K562 (cell line): ENCODE data around the gene SH3TC2. TPM values are rescaled to one million over a fixed set of nuclear protein-coding genes. Genes with fewer than 3 reads are reported as not detected.
A peak's percentile ranks its signal among the peaks of the same experiment; 100 is the strongest.

Experiments
- ATAC-seq: fragments of 200-7000 bp; cut with Tn5 transposase; 3 replicates; pipeline ENCODE4 v1.9.1; 2020; ENCODE audit warnings: moderate library complexity
- BruUV-seq: library from RNA; stranded (reverse); fragments of 400-500 nt; replicated peaks from 2 replicates; lab custom pipeline; 2021; lab: Mats Ljungman, UMichigan
- CTCF ChIA-PET: fragments of 300-600 bp; formaldehyde crosslinking; extraction: SDS; loops from one replicate; lab custom pipeline; 2021; ENCODE audit warnings: low intra/inter-chr PET ratio; lab: Yijun Ruan, JAX
- POLR2A ChIA-PET: fragments of 300-600, 350-650 bp; sonication (Branson Sonifier 250); formaldehyde crosslinking; extraction: SDS; loops from one replicate; lab custom pipeline; 2021; ENCODE audit warnings: antibody characterized with exemption, inconsistent platforms; lab: Yijun Ruan, JAX
- DNase-seq, 4 experiments: peaks; one replicate each; pipeline versions ENCODE4 v3.0.0 to v3.0.0-alpha.2; 2011 to 2018; ENCODE audit warnings: low spot score in 3 of 4, mixed read lengths in 3 of 4; ENCODE audit errors: extremely low read depth in 1 of 4
- FAIRE-seq: peaks from 2 replicates; lab custom pipeline; 2011; peaks lifted over from hg19 to GRCh38; lab: Jason Lieb, UNC
- H2AFZ ChIP-seq: 2 replicates; pipeline ENCODE4 v1.6.0; 2011; ENCODE audit warnings: low read depth, low read length, control low read depth, inconsistent platforms
- H3K27ac ChIP-seq: fragments of 200-600 bp; 3 replicates; pipeline ENCODE4 v1.8.0; 2011; ENCODE audit warnings: low read depth, mild to moderate bottlenecking, control low read depth, inconsistent platforms, low read length, moderate library complexity, mixed read lengths; ENCODE audit errors: extremely low read depth
- H3K27me3 ChIP-seq, 2 experiments: fragments of 300-600 bp in 1 of 2; 2 replicates in 1 of 2; 3 replicates in 1 of 2; pipeline versions ENCODE4 v1.6.0 to v1.8.0; 2011; ENCODE audit warnings: inconsistent platforms in 2 of 2, low read length in 2 of 2, mild to moderate bottlenecking in 1 of 2, mixed read lengths in 1 of 2, moderate library complexity in 1 of 2; ENCODE audit not compliant: control insufficient read depth in 2 of 2, insufficient read depth in 2 of 2
- H3K36me3 ChIP-seq: fragments of 300-600 bp; 3 replicates; pipeline ENCODE4 v1.8.0; 2011; ENCODE audit warnings: mild to moderate bottlenecking, low read length, inconsistent platforms; ENCODE audit not compliant: control insufficient read depth, insufficient read depth
- H3K4me1 ChIP-seq, 2 experiments: fragments of 200-600 bp in 1 of 2; replicated peaks in 1 of 2; 2 replicates in 1 of 2; 3 replicates in 1 of 2; pipeline versions ENCODE4 v1.5.1 to v1.8.0; 2011; ENCODE audit warnings: inconsistent platforms in 2 of 2, low read length in 2 of 2, mild to moderate bottlenecking in 1 of 2, mixed read lengths in 1 of 2, moderate library complexity in 1 of 2; ENCODE audit not compliant: control insufficient read depth in 2 of 2, insufficient read depth in 2 of 2
- H3K4me2 ChIP-seq: 2 replicates; pipeline ENCODE4 v1.6.1; 2011; ENCODE audit warnings: low read length, control low read depth, inconsistent platforms, mixed read lengths; ENCODE audit not compliant: insufficient read depth
- H3K4me3 ChIP-seq: fragments of 200-600 bp; sonication (generic), shearing (Covaris generic); 2 replicates; pipeline ENCODE4 v1.5.1; 2016; ENCODE audit warnings: control low read depth, inconsistent platforms
- H3K79me2 ChIP-seq: fragments of 200-600 bp; 3 replicates; pipeline ENCODE4 v1.8.0; 2011; ENCODE audit warnings: low read length, inconsistent platforms; ENCODE audit not compliant: control insufficient read depth, insufficient read depth
- H3K9ac ChIP-seq, 2 experiments: 2 replicates each; pipeline versions ENCODE4 v1.6.0 to v1.6.1; 2011; ENCODE audit warnings: low read depth in 2 of 2, low read length in 2 of 2, control low read depth in 1 of 2, inconsistent platforms in 1 of 2, mild to moderate bottlenecking in 1 of 2, mixed read lengths in 1 of 2; ENCODE audit not compliant: insufficient read depth in 1 of 2
- H3K9me1 ChIP-seq: one replicate; pipeline ENCODE4 v1.6.0; 2011; ENCODE audit warnings: inconsistent platforms, mild to moderate bottlenecking, low read length, moderate library complexity; ENCODE audit not compliant: control insufficient read depth, insufficient read depth
- H3K9me3 ChIP-seq: replicated peaks from 2 replicates; pipeline ENCODE4 v1.5.1; 2011; ENCODE audit warnings: low read depth, low read length, inconsistent platforms; ENCODE audit not compliant: control insufficient read depth, insufficient read depth
- H4K20me1 ChIP-seq: replicated peaks from 2 replicates; pipeline ENCODE4 v1.6.1; 2011; ENCODE audit warnings: low read length, inconsistent platforms, mixed read lengths; ENCODE audit not compliant: control insufficient read depth, insufficient read depth
- C11orf30 ChIP-seq: fragments of 450-650 bp; IDR thresholded peaks from 2 replicates; pipeline ENCODE4 v1.6.1; 2016; ENCODE audit warnings: low read depth, mild to moderate bottlenecking
- FOXK1 ChIP-seq: sonication (generic); formaldehyde crosslinking; IDR thresholded peaks from 2 replicates; pipeline ENCODE4 v1.8.0; 2022; ENCODE audit warnings: missing genetic modification reagents, mild to moderate bottlenecking, borderline replicate concordance
- ILF3 ChIP-seq: fragments of 450-650 bp; IDR thresholded peaks from 2 replicates; pipeline ENCODE4 v1.6.1; 2018; ENCODE audit warnings: antibody characterized with exemption, mild to moderate bottlenecking, moderate library complexity, borderline replicate concordance
- MAFF ChIP-seq: IDR thresholded peaks from 2 replicates; pipeline ENCODE4 v1.6.1; 2012; ENCODE audit warnings: low read length, improper control_type of control experiment
- MAFG ChIP-seq: fragments of 450-650 bp; conservative IDR thresholded peaks from 2 replicates; pipeline ENCODE4 v1.6.1; 2016; ENCODE audit warnings: missing genetic modification characterization, missing compliant biosample characterization
- MAFK ChIP-seq: IDR thresholded peaks from 2 replicates; pipeline ENCODE4 v1.6.1; 2011; ENCODE audit warnings: low read length, improper control_type of control experiment
- NCOA4 ChIP-seq: fragments of 450-650 bp; IDR thresholded peaks from 2 replicates; pipeline ENCODE4 v1.6.1; 2018; ENCODE audit warnings: mild to moderate bottlenecking; ENCODE audit not compliant: partially characterized antibody
- RNF2 ChIP-seq: sonication (generic); IDR thresholded peaks from 2 replicates; pipeline ENCODE4 v1.6.1; 2016
- SP2 ChIP-seq: IDR thresholded peaks from 2 replicates; pipeline ENCODE4 v1.6.1; 2011; ENCODE audit warnings: mild to moderate bottlenecking, low read depth, low read length, moderate library complexity; ENCODE audit not compliant: poor library complexity, severe bottlenecking; ENCODE audit errors: extremely low read depth
- THAP7 ChIP-seq: fragments of 250-450 bp; sonication (Bioruptor Pico); IDR thresholded peaks from 2 replicates; pipeline ENCODE4 v1.5.0; 2021
- ZNF134 ChIP-seq: fragments of 250-450 bp; sonication (Bioruptor Pico); conservative IDR thresholded peaks from 2 replicates; pipeline ENCODE4 v1.4.0; 2020
- ZNF316 ChIP-seq: fragments of 450-650 bp; IDR thresholded peaks from 2 replicates; pipeline ENCODE4 v1.6.1; 2016
- whole genome bisulfite sequencing: fragments of 100-300 bp; shearing (Covaris generic); methylation state at CpG from one replicate; pipeline ENCODE4 v1.1.6; 2016; ENCODE audit warnings: low coverage, mixed read lengths; ENCODE audit not compliant: insufficient coverage; ENCODE audit errors: missing lambda C conversion rate; 5-methylcytosine and 5-hydroxymethylcytosine counted together
- in situ Hi-C: fragments of 300-500 bp; cut with MboI; formaldehyde crosslinking; loops from 4 replicates; pipeline ENCODE4 v1.15.0; 2018; ENCODE audit warnings: inconsistent platforms, mixed read lengths
- intact Hi-C: fragments of 100-400 bp; cut with micrococcal nuclease; formaldehyde crosslinking; loops from 2 replicates; pipeline ENCODE4 v1.14.2; 2022
- polyA plus RNA-seq, 8 experiments: library from polyadenylated mRNA; depleted of rRNA in 4 of 8; stranded (reverse) in 5 of 8; unstranded in 3 of 8; fragments of >200 nt; fragmentation: Nextera tagmentation in 2 of 8; fragmentation: Illumina TruSeq in 1 of 8; extraction: Ambion mirVana in 2 of 8; extraction: Trizol in 1 of 8; gene quantifications; 2 replicates each; pipeline versions ENCODE4 v1.2.1 to v1.2.3, GENCODE V29; 2011 to 2014; ENCODE audit warnings: inconsistent platforms in 1 of 8, missing spikeins in 1 of 8
- total RNA-seq, 7 experiments: library from RNA; depleted of rRNA in 6 of 7; stranded (reverse); fragments of >200 nt in 6 of 7; fragmentation: Illumina TruSeq in 2 of 7; extraction: Trizol in 2 of 7; gene quantifications; 2 replicates each; pipeline versions ENCODE4 v1.2.1 to v1.2.3, GENCODE V29; 2011 to 2021; ENCODE audit warnings: low replicate concordance in 1 of 7
- TF ChIP-seq, protein P1 (sequence below): sonication (generic); formaldehyde crosslinking; IDR thresholded peaks from 2 replicates; pipeline ENCODE4 v1.8.0; 2022; ENCODE audit warnings: mild to moderate bottlenecking, missing genetic modification reagents
- TF ChIP-seq, protein P2 (sequence below): fragments of 250-450 bp; sonication (Bioruptor Pico); IDR thresholded peaks from 2 replicates; pipeline ENCODE4 v1.4.0; 2020

SH3TC2 gene
- total and polyA plus RNA-seq, 9 of the 15 experiments (the other 6 are each of a cell fraction or from before 2014, with no cell fraction given), result 0.03 to 0.80 (median 0.55) TPM; not detected in 1

DNA sequence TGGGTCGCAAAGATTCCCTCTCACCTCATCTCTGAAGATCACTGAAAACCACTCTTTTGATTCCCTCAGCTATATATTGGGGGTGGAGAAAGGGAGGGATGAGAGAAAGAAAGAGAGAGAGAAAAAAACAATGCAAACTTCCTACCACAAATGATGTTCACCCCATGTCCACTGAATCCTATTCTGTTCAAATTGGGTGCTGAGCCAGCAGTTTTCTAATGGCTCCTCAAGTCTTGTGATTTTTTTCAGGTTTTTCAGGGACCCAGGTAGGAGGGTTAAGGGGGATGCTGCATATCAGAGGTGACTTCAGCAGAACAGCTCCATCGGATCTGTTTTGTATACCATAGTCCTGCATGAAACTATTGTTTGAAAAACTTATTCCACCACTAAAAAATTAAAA, 95.9 kb downstream of the SH3TC2 start:
- intact Hi-C loops (loop anchor here (5.0 kb wide), 1 partner anchor 145 kb away; no protein-coding TSS in a partner anchor), in situ Hi-C loops (loop anchor here (10.0 kb wide), 1 partner anchor 232 kb away; no protein-coding TSS in a partner anchor)
- Histone ChIP-seq H4K20me1 (no peaks in the 10 kb centered on the region), H3K9me1 (no peaks in the 10 kb centered on the region), H3K79me2 (no peaks in the 10 kb centered on the region), H3K9ac (no peak overlapping the region), H2AFZ (no peak overlapping the region), H3K4me3 (no peak overlapping the region), H3K4me1 (no peaks in the 10 kb centered on the region), H3K9me3 (no peaks in the 10 kb centered on the region), H3K27ac (no peak overlapping the region), H3K36me3 (no peaks in the 10 kb centered on the region), H3K4me2 (no peak overlapping the region), H3K27me3 (peaks cover 7 to 11% of the 10 kb centered on the region in 2 experiments)
- no peak for FAIRE-seq
- 0% methylated on average over 2 of the region's 2 CpGs for WGBS
- ChIA-PET POLR2A (interaction anchor here (0.7 to 1.6 kb wide), 3 partner anchors 11 to 82 kb away, joined by 3 to 4 read pairs (median 3); no protein-coding TSS in a partner anchor), CTCF (no interaction called here)
- ATAC-seq, result no peak
- BruUV-seq, result no TSS peak
- DNase-seq, result no peak
- TF ChIP-seq MAFK (peak; percentile 73), NCOA4 (no peak), C11orf30 (peak; percentile 87), MAFF (peak; percentile 70), ZNF316 (peak; percentile 89), SP2 (no peak), THAP7 (CRISPR knock-in tag) (no peak), ILF3 (no peak), ZNF134 (CRISPR knock-in tag) (no peak), RNF2 (no peak), FOXK1 (CRISPR knock-in tag) (no peak), MAFG (peak; percentile 83)
- TF ChIP-seq, protein P1, sequence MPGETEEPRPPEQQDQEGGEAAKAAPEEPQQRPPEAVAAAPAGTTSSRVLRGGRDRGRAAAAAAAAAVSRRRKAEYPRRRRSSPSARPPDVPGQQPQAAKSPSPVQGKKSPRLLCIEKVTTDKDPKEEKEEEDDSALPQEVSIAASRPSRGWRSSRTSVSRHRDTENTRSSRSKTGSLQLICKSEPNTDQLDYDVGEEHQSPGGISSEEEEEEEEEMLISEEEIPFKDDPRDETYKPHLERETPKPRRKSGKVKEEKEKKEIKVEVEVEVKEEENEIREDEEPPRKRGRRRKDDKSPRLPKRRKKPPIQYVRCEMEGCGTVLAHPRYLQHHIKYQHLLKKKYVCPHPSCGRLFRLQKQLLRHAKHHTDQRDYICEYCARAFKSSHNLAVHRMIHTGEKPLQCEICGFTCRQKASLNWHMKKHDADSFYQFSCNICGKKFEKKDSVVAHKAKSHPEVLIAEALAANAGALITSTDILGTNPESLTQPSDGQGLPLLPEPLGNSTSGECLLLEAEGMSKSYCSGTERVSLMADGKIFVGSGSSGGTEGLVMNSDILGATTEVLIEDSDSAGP, result no peak
- TF ChIP-seq, protein P2, sequence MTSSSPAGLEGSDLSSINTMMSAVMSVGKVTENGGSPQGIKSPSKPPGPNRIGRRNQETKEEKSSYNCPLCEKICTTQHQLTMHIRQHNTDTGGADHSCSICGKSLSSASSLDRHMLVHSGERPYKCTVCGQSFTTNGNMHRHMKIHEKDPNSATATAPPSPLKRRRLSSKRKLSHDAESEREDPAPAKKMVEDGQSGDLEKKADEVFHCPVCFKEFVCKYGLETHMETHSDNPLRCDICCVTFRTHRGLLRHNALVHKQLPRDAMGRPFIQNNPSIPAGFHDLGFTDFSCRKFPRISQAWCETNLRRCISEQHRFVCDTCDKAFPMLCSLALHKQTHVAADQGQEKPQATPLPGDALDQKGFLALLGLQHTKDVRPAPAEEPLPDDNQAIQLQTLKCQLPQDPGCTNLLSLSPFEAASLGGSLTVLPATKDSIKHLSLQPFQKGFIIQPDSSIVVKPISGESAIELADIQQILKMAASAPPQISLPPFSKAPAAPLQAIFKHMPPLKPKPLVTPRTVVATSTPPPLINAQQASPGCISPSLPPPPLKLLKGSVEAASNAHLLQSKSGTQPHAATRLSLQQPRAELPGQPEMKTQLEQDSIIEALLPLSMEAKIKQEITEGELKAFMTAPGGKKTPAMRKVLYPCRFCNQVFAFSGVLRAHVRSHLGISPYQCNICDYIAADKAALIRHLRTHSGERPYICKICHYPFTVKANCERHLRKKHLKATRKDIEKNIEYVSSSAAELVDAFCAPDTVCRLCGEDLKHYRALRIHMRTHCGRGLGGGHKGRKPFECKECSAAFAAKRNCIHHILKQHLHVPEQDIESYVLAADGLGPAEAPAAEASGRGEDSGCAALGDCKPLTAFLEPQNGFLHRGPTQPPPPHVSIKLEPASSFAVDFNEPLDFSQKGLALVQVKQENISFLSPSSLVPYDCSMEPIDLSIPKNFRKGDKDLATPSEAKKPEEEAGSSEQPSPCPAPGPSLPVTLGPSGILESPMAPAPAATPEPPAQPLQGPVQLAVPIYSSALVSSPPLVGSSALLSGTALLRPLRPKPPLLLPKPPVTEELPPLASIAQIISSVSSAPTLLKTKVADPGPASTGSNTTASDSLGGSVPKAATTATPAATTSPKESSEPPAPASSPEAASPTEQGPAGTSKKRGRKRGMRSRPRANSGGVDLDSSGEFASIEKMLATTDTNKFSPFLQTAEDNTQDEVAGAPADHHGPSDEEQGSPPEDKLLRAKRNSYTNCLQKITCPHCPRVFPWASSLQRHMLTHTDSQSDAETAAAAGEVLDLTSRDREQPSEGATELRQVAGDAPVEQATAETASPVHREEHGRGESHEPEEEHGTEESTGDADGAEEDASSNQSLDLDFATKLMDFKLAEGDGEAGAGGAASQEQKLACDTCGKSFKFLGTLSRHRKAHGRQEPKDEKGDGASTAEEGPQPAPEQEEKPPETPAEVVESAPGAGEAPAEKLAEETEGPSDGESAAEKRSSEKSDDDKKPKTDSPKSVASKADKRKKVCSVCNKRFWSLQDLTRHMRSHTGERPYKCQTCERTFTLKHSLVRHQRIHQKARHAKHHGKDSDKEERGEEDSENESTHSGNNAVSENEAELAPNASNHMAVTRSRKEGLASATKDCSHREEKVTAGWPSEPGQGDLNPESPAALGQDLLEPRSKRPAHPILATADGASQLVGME (CRISPR knock-in tag), result no peak
